DND-41 (cell line): ENCODE results near the gene RHOV.
A peak's percentile ranks its signal among the peaks of the same experiment; 100 is the strongest.

Experiments used
- ATAC-seq: fragments of 200-7000 bp; cut with Tn5 transposase; 3 replicates; pipeline ENCODE4 v1.9.1; 2021; ENCODE audit warnings: low read depth; ENCODE audit not compliant: insufficient read depth
- DNase-seq: peaks from one replicate; pipeline ENCODE4 v3.0.0-alpha.2; 2020
- H2AFZ ChIP-seq: 2 replicates; pipeline ENCODE4 v1.6.0; 2012; ENCODE audit warnings: low read depth, low read length
- H3K27ac ChIP-seq: 2 replicates; pipeline ENCODE4 v1.5.1; 2012; ENCODE audit warnings: low read length, inconsistent platforms
- H3K27me3 ChIP-seq: fragments of 200-600 bp; sonication (generic); 2 replicates; pipeline ENCODE4 v1.6.0; 2012; ENCODE audit warnings: low read length, mild to moderate bottlenecking, inconsistent platforms; ENCODE audit not compliant: insufficient read depth, poor library complexity
- H3K36me3 ChIP-seq: 2 replicates; pipeline ENCODE4 v1.5.1; 2012; ENCODE audit warnings: low read length, inconsistent platforms; ENCODE audit not compliant: insufficient read depth
- H3K4me1 ChIP-seq: 2 replicates; pipeline ENCODE4 v1.5.1; 2012; ENCODE audit warnings: mild to moderate bottlenecking, low read length; ENCODE audit not compliant: insufficient read depth
- H3K4me2 ChIP-seq: 2 replicates; pipeline ENCODE4 v1.6.0; 2012; ENCODE audit warnings: mild to moderate bottlenecking, moderate library complexity, low read length, inconsistent platforms; ENCODE audit not compliant: insufficient read depth
- H3K4me3 ChIP-seq, 2 experiments: fragments of 200-600 bp in 1 of 2; shearing (Covaris generic) in 1 of 2; 2 replicates each; pipeline ENCODE4 v1.5.1; 2012 to 2016; ENCODE audit warnings: inconsistent platforms in 2 of 2, low read length in 2 of 2, mild to moderate bottlenecking in 2 of 2, low read depth in 1 of 2, moderate library complexity in 1 of 2
- H3K79me2 ChIP-seq: 2 replicates; pipeline ENCODE4 v1.6.0; 2012; ENCODE audit warnings: low read length, inconsistent platforms; ENCODE audit not compliant: insufficient read depth
- H3K9ac ChIP-seq: 2 replicates; pipeline ENCODE4 v1.6.0; 2012; ENCODE audit warnings: low read depth, mild to moderate bottlenecking, inconsistent platforms, low read length, moderate library complexity
- H3K9me3 ChIP-seq: 2 replicates; pipeline ENCODE4 v1.5.1; 2012; ENCODE audit warnings: low read length, moderate library complexity, mild to moderate bottlenecking, inconsistent platforms; ENCODE audit not compliant: insufficient read depth, severe bottlenecking
- H4K20me1 ChIP-seq: 2 replicates; pipeline ENCODE4 v1.6.0; 2012; ENCODE audit warnings: low read length; ENCODE audit not compliant: insufficient read depth
- EZH2 ChIP-seq: IDR thresholded peaks from 3 replicates; pipeline ENCODE4 v1.6.1; 2012; ENCODE audit warnings: borderline replicate concordance, low read depth, mild to moderate bottlenecking, moderate library complexity, low read length, inconsistent platforms; ENCODE audit not compliant: severe bottlenecking
- TF ChIP-seq, protein P1 (sequence below): IDR thresholded peaks from 2 replicates; pipeline ENCODE4 v1.5.1; 2012; ENCODE audit warnings: borderline replicate concordance, low read length, moderate library complexity, mild to moderate bottlenecking; ENCODE audit not compliant: poor library complexity, severe bottlenecking; ENCODE audit errors: extremely low read depth

The RHOV gene

DNA sequence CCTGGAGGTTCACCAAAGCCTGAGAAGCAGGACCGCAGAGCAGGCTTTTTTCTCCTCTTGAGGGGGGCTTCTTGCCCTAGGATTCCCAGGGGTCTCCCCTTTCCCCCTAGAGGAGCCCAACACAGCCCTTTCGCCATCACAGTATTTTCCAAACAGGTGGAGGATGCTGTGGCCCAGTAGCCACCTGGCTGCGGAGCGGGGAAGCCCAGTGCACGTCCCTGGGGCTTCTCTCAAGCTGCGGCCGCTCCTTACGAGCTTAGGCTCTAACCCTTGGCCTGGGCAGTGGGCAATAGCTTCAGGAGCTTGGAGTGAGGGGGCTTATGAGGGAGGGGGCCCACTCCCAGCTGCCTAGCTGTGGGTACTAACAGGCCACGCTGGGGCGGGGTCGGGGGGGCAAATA is 43.6 kb upstream of the RHOV start:
- H3K27me3 ChIP-seq = peaks cover under 1% of the 10 kb centered on the region

DNA sequence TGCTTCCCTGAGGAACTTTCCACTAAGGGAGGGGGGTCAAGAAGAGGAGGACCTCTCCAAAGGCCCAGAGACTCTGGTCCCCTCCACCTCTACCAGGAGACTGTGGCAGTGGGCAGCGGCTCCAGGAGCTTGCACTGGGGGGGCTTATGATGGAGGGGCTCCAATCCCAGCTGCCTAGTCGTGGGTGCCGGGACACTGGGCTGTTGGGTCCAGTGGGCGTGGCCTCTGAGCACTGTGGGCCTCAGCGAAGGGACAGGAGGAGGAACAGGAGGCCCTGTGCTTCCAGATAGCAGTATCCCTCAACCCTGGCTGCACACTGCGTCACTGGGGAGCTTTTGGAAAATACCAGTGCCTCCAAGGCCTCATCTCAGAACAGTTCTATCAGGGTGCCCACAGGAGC is 41.6 kb upstream of the RHOV start:
- H3K27ac ChIP-seq = no peak overlapping the region
- no peak overlapping the region for H3K4me3 ChIP-seq
- no peak overlapping the region for H2AFZ ChIP-seq
- H3K79me2 ChIP-seq = no peaks in the 10 kb centered on the region
- no peaks in the 10 kb centered on the region for H3K4me1 ChIP-seq
- H3K36me3 ChIP-seq = no peaks in the 10 kb centered on the region
- no peaks in the 10 kb centered on the region for H3K9me3 ChIP-seq
- H3K4me2 ChIP-seq = no peak overlapping the region
- TF ChIP-seq, protein P1, sequence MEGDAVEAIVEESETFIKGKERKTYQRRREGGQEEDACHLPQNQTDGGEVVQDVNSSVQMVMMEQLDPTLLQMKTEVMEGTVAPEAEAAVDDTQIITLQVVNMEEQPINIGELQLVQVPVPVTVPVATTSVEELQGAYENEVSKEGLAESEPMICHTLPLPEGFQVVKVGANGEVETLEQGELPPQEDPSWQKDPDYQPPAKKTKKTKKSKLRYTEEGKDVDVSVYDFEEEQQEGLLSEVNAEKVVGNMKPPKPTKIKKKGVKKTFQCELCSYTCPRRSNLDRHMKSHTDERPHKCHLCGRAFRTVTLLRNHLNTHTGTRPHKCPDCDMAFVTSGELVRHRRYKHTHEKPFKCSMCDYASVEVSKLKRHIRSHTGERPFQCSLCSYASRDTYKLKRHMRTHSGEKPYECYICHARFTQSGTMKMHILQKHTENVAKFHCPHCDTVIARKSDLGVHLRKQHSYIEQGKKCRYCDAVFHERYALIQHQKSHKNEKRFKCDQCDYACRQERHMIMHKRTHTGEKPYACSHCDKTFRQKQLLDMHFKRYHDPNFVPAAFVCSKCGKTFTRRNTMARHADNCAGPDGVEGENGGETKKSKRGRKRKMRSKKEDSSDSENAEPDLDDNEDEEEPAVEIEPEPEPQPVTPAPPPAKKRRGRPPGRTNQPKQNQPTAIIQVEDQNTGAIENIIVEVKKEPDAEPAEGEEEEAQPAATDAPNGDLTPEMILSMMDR = no peak
- TF ChIP-seq EZH2 = no peak
- 0 out of 2 replicates have a peak, but pooled peaks cover under 1% of the 10 kb centered on the region for H4K20me1 ChIP-seq
- ATAC-seq (no peak), DNase-seq (no peak)
- no peaks in the 10 kb centered on the region for H3K27me3 ChIP-seq
- no peak overlapping the region for H3K9ac ChIP-seq

More for the DNA sequence above, 43.6 kb upstream of the RHOV start:
- 0 out of 2 replicates have a peak, but pooled peaks cover 4% of the 10 kb centered on the region for H4K20me1 ChIP-seq
- H3K9ac ChIP-seq = no peak overlapping the region
- H3K9me3 ChIP-seq = no peaks in the 10 kb centered on the region
- no peak overlapping the region for H3K4me3 ChIP-seq
- no peaks in the 10 kb centered on the region for H3K79me2 ChIP-seq
- no peak overlapping the region for H2AFZ ChIP-seq
- no peak overlapping the region for H3K4me2 ChIP-seq
- no peak for TF ChIP-seq EZH2
- TF ChIP-seq, protein P1 = no peak
- no peak overlapping the region for H3K27ac ChIP-seq
- ATAC-seq = no peak
- DNase-seq = no peak
- no peaks in the 10 kb centered on the region for H3K36me3 ChIP-seq
- no peaks in the 10 kb centered on the region for H3K4me1 ChIP-seq

DNA sequence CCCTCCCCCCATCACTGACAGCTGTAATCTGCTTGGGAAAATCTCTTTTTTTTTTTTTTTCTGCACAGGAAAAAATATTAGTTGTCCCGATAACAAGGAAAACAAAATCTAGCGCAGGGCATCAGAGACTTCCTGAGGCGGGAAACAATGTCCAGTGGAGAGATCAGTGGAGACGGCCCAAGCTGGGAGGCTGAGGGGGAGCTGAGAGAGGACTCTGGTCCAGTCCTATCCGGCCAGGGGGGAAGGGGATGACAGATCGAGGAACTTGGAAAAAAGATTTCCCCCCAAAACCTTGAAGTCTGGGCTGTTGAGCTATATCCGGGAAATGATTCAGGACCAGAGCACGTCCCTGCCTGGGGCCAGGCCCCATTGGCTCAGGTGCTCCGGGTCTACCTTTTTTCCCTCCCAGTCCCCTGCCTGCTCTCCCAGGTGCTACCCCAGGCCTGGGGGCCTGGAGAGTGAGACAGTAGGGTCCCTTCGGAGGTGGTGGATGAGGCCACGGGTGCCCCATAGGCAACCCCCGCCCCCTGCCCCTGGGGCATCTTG is 41.2 kb upstream of the RHOV start:
- Histone ChIP-seq H4K20me1 (no peaks in the 10 kb centered on the region), H3K27ac (no peak overlapping the region), H3K4me1 (no peaks in the 10 kb centered on the region), H3K79me2 (no peaks in the 10 kb centered on the region), H3K4me2 (no peak overlapping the region), H3K9ac (no peak overlapping the region), H3K27me3 (no peaks in the 10 kb centered on the region), H3K36me3 (no peaks in the 10 kb centered on the region), H3K4me3 (no peak overlapping the region), H3K9me3 (no peaks in the 10 kb centered on the region), H2AFZ (no peak overlapping the region)
- no peak for DNase-seq
- ATAC-seq = no peak
- TF ChIP-seq, protein P1 = no peak
- TF ChIP-seq EZH2 = no peak

DNA sequence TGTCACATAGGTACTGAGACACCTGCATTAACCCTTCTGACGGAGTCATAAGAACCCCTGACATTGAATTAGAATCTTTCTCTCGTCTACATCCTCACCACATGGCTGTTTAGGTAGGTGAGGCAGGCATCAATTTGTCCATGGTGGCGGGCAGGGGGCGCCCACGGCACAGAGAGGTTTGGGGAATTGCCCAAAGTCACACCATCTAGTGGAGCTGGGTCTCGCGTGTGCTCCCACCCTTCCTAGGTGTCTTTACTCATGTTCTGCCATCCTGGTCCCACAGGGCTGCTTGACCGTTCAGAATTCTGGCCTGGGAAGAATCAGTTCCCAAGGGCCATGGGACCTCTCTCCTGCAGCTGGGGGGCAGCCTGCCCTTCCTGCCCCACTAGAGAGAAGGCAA is 40.5 kb upstream of the RHOV start:
- Histone ChIP-seq H3K27ac (no peak overlapping the region), H3K4me1 (no peaks in the 10 kb centered on the region), H3K9ac (no peak overlapping the region), H4K20me1 (no peaks in the 10 kb centered on the region), H3K27me3 (no peaks in the 10 kb centered on the region), H2AFZ (no peak overlapping the region), H3K79me2 (no peaks in the 10 kb centered on the region), H3K9me3 (no peaks in the 10 kb centered on the region), H3K4me3 (no peak overlapping the region), H3K36me3 (no peaks in the 10 kb centered on the region), H3K4me2 (no peak overlapping the region)
- ATAC-seq (0 out of 3 replicates have a peak, but pooled peaks have one; percentile 42), DNase-seq (no peak)
- TF ChIP-seq EZH2 = no peak
- TF ChIP-seq, protein P1 = peak; percentile 26
